ENCODE measurements around the gene AMIGO3. TPM values are rescaled to one million over a fixed set of nuclear protein-coding genes. Genes with fewer than 3 reads are reported as not detected.

AMIGO3 gene
- total RNA-seq, 1 experiment from 2014 or later = 0.32 TPM

GRCh38 chr3:49723628-49724551 lies 4.4 kb upstream of the AMIGO3 start, which contains the start of gene GMPPB:
GMPPB (minus strand) TSS chr3:49723951; CDS start chr3:49723726, 225 bp downstream.
- no peaks in the 10 kb centered on the region for H4K20me1 ChIP-seq (ENCODE audit: insufficient read depth)
- no peaks in the 10 kb centered on the region for H3K9me2 ChIP-seq (ENCODE audit: insufficient read depth)
- peaks cover 5 to 27% of the 10 kb centered on the region in 2 experiments; a peak in 3 of 4 replicates for H3K36me3 ChIP-seq (ENCODE audit: control insufficient read depth in 1 of 2, insufficient read depth in 2 of 2, low read length in 2 of 2)
- H3K79me2 ChIP-seq (ENCODE audit: insufficient read depth, low read length) = peaks cover 18% of the 10 kb centered on the region
- H3K27me3 ChIP-seq (ENCODE audit: insufficient read depth, low read length) = no peaks in the 10 kb centered on the region
- TSS peak; percentile 63 for BruUV-seq (replicated peaks)
- no peaks in the 10 kb centered on the region for H3K9me3 ChIP-seq (ENCODE audit: control insufficient read depth in 1 of 2, insufficient read depth in 1 of 2, low read depth in 1 of 2, low read length in 2 of 2)
- peaks cover 13 to 35% of the 10 kb centered on the region in 2 experiments; a peak in 3 of 4 replicates for H3K4me1 ChIP-seq (ENCODE audit: control insufficient read depth in 1 of 2, insufficient read depth in 2 of 2, low read length in 2 of 2)
- intact Hi-C loops (cut with micrococcal nuclease) = loop anchor here (5.0 kb wide), 1 partner anchor 113 kb away; no protein-coding TSS in a partner anchor
- peak; percentile 85 for ATAC-seq
- H2AFZ ChIP-seq (ENCODE audit: low read depth, low read length, poor library complexity, severe bottlenecking) = no peak within 1 kb of the TSS
- ChIA-PET RAD21 (ENCODE audit: low non-redundant PET in 1 of 2, low total read pairs in 2 of 2, uncharacterized antibody in 2 of 2, unreplicated experiment in 2 of 2) (interaction anchor here in 1 of 2 experiments (0.7 kb wide), 1 partner anchor 139 kb away, joined by 3 read pairs; no protein-coding TSS in a partner anchor), POLR2A (no interaction called here), CTCF (interaction anchor here (1.0 kb wide), 1 partner anchor 79 kb away, joined by 3 read pairs; the partner anchor contains the start of gene INKA1)
- DNase-seq (ENCODE audit: low read depth, low spot score) = peak; percentile 92
- peak within 1 kb of the TSS; percentile 99 for H3K9ac ChIP-seq (ENCODE audit: low read length)
- TF ChIP-seq POLR2AphosphoS5 (IDR thresholded peaks at IDR 0.05; ENCODE audit: low read depth, low read length) = peak; percentile 78
- peak; percentile 50; the same call in 1 of the 2 replicates for TF ChIP-seq ZFX (IDR thresholded peaks at IDR 0.05)
- TF ChIP-seq YY1 (IDR thresholded peaks at IDR 0.05; ENCODE audit: extremely low read depth, insufficient replicate concordance, low read depth, low read length) = peak; percentile 6
- no peak for TF ChIP-seq ELF1 (IDR thresholded peaks at IDR 0.05; ENCODE audit: borderline replicate concordance, low read depth)
- peak; percentile 39 for TF ChIP-seq POLR2A (IDR thresholded peaks at IDR 0.05; ENCODE audit: borderline replicate concordance, extremely low read depth, insufficient read depth, insufficient read length)
- TF ChIP-seq MAX (IDR thresholded peaks at IDR 0.05) = no peak
- no peak for TF ChIP-seq EGR1 (IDR thresholded peaks at IDR 0.05; ENCODE audit: low read depth)
- TF ChIP-seq TCF7L2 (IDR thresholded peaks at IDR 0.05; ENCODE audit: borderline replicate concordance, extremely low read depth, insufficient read depth, insufficient read length) = no peak
- TF ChIP-seq CTCF (IDR thresholded peaks at IDR 0.05 in 2 of 3, conservative IDR thresholded peaks at IDR 0.05 in 1 of 3; ENCODE audit: borderline replicate concordance in 1 of 3, insufficient read depth in 1 of 3, low read depth in 2 of 3, low read length in 2 of 3) = no peak
- TF ChIP-seq RAD21 (IDR thresholded peaks at IDR 0.05; ENCODE audit: low read depth) = no peak
- no peak for TF ChIP-seq EZH2phosphoT487 (IDR thresholded peaks at IDR 0.05; ENCODE audit: borderline replicate concordance)
- no peak for TF ChIP-seq SIN3A (IDR thresholded peaks at IDR 0.05; ENCODE audit: low read depth)
- peak within 1 kb of the TSS; percentile 95 for H3K4me3 ChIP-seq (replicated peaks in 1 of 2; ENCODE audit: low read depth in 1 of 2, low read length in 2 of 2)
- H3K4me2 ChIP-seq (ENCODE audit: low read length) = peak within 1 kb of the TSS; percentile 92
- peak within 1 kb of the TSS; percentile 92 for H3K27ac ChIP-seq (ENCODE audit: low read depth, low read length)

Data from HCT116 (cell line).